Fibroblast of lung (primary cell): ENCODE measurements around the gene TMC3.

Experiments
- CTCF ChIP-seq, 2 donors: IDR thresholded peaks in 1 of 2; conservative IDR thresholded peaks in 1 of 2; 1 replicate in 1 of 2; 2 replicates in 1 of 2; pipeline ENCODE4 v1.5.1; 2011 to 2012; ENCODE audit warnings: low read length in 2 of 2, control low read depth in 1 of 2, inconsistent platforms in 1 of 2, low read depth in 1 of 2, mild to moderate bottlenecking in 1 of 2
- EZH2 ChIP-seq: IDR thresholded peaks from 2 replicates; pipeline ENCODE4 v1.5.1; 2012; ENCODE audit warnings: low read length, control low read depth, mild to moderate bottlenecking; ENCODE audit errors: missing control alignments

DNA sequence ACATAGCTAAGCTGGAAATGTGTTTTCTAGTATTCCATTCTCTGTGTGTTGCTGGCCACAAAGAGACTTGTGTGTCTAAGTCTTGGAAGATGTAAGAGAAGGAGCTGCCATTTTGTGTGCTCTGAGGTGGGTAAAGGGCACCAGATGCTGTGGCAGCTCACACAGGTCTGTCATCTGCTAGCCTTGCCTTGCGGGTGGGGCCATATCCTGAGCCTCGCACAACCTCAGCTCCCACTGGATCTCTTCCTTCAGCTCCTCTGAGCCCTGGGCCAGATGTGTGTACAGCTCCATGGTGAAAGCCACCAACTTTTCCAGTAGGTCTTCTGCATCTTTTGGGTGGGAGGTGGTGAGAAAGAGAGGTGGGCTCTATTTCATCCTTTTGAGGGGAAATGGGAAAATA lies 6.7 kb upstream of the TMC3 start:
- TF ChIP-seq EZH2 (no peak), CTCF (conservative IDR thresholded peaks at IDR 0.05 in 1 of 2, IDR thresholded peaks at IDR 0.05 in 1 of 2; ENCODE audit: low read depth in 1 of 2, low read length in 2 of 2) (no peak)
